Ishikawa (cell line): ENCODE data around the gene GM2A.

Experiments
- CEBPB ChIP-seq: IDR thresholded peaks from 2 replicates; pipeline ENCODE4 v1.6.1; 2012
- EGR1 ChIP-seq: IDR thresholded peaks from 2 replicates; pipeline ENCODE4 v1.6.1; 2012
- EP300 ChIP-seq: IDR thresholded peaks from 2 replicates; pipeline ENCODE4 v1.6.1; 2012; ENCODE audit warnings: borderline replicate concordance
- FOXM1 ChIP-seq: IDR thresholded peaks from 2 replicates; pipeline ENCODE4 v1.6.1; 2012; ENCODE audit warnings: low read depth, borderline replicate concordance
- NFIC ChIP-seq: IDR thresholded peaks from 2 replicates; pipeline ENCODE4 v1.6.1; 2012
- RAD21 ChIP-seq: IDR thresholded peaks from 2 replicates; pipeline ENCODE4 v1.6.1; 2012; ENCODE audit warnings: low read depth
- REST ChIP-seq: IDR thresholded peaks from 2 replicates; pipeline ENCODE4 v1.6.1; 2012; ENCODE audit warnings: low read depth, mild to moderate bottlenecking
- TAF1 ChIP-seq: IDR thresholded peaks from 2 replicates; pipeline ENCODE4 v1.6.1; 2012; ENCODE audit warnings: low read depth, mild to moderate bottlenecking
- TCF12 ChIP-seq: IDR thresholded peaks from 2 replicates; pipeline ENCODE4 v1.6.1; 2012; ENCODE audit warnings: low read depth
- USF1 ChIP-seq: IDR thresholded peaks from 2 replicates; pipeline ENCODE4 v1.6.1; 2012
- YY1 ChIP-seq: IDR thresholded peaks from 2 replicates; pipeline ENCODE4 v1.6.1; 2012; ENCODE audit warnings: low read depth
- ZBTB7A ChIP-seq: IDR thresholded peaks from 2 replicates; pipeline ENCODE4 v1.6.1; 2012; ENCODE audit warnings: low read depth
- TF ChIP-seq, protein P1 (sequence below): IDR thresholded peaks from 2 replicates; pipeline ENCODE4 v1.6.1; 2012

GRCh38 chr5:151204051-151204450 is 48.9 kb upstream of the GM2A start:
- TF ChIP-seq REST, result no peak
- TF ChIP-seq, protein P1, sequence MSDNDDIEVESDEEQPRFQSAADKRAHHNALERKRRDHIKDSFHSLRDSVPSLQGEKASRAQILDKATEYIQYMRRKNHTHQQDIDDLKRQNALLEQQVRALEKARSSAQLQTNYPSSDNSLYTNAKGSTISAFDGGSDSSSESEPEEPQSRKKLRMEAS, result no peak
- TF ChIP-seq EP300, result no peak
- no peak for TF ChIP-seq USF1
- TF ChIP-seq NFIC, result no peak
- no peak for TF ChIP-seq TCF12
- no peak for TF ChIP-seq FOXM1
- TF ChIP-seq ZBTB7A, result no peak
- TF ChIP-seq RAD21, result no peak
- no peak for TF ChIP-seq TAF1
- TF ChIP-seq EGR1, result no peak
- TF ChIP-seq YY1, result no peak
- TF ChIP-seq CEBPB, result no peak
